Endothelial cell of umbilical vein (primary cell): Measurements from ENCODE around the gene B3GNT7. TPM values are rescaled to one million over a fixed set of nuclear protein-coding genes. Genes with fewer than 3 reads are reported as not detected.

Experiments
- BruUV-seq: library from RNA; stranded (reverse); fragments of 400-500 nt; replicated peaks from 2 replicates; lab custom pipeline; 2021; lab: Mats Ljungman, UMichigan
- CTCF ChIA-PET: fragments of 300-600, 350-600 bp; sonication (Branson Sonifier 250); formaldehyde crosslinking; loops from one replicate; lab custom pipeline; 2021; ENCODE audit warnings: antibody characterized with exemption, inconsistent platforms; lab: Charles Lee
- POLR2A ChIA-PET: fragments of 300-600, 350-600 bp; sonication (Branson Sonifier 250); formaldehyde crosslinking; loops from one replicate; lab custom pipeline; 2021; ENCODE audit warnings: antibody characterized with exemption, inconsistent platforms; lab: Charles Lee
- DNase-seq: peaks from one replicate; pipeline ENCODE4 v3.0.0-alpha.2; 2011; ENCODE audit warnings: low read depth, low spot score
- FAIRE-seq: peaks from 2 replicates; lab custom pipeline; 2011; peaks lifted over from hg19 to GRCh38; lab: Jason Lieb, UNC
- H2AFZ ChIP-seq: 2 replicates; pipeline ENCODE4 v1.6.0; 2012; ENCODE audit warnings: low read depth, low read length, control low read depth, inconsistent platforms
- H3K27ac ChIP-seq: 2 replicates; pipeline ENCODE4 v1.5.1; 2011; ENCODE audit warnings: low read depth, mild to moderate bottlenecking, control low read depth, low read length, moderate library complexity; ENCODE audit not compliant: insufficient read depth
- H3K27me3 ChIP-seq, 2 experiments: 2 replicates each; pipeline versions ENCODE4 v1.6.0 to v1.6.1; 2011; ENCODE audit warnings: low read length in 2 of 2, mixed read lengths in 1 of 2; ENCODE audit not compliant: control insufficient read depth in 2 of 2, insufficient read depth in 2 of 2
- H3K36me3 ChIP-seq, 2 experiments: 2 replicates in 1 of 2; 3 replicates in 1 of 2; pipeline ENCODE4 v1.5.1; 2011; ENCODE audit warnings: low read length in 2 of 2, mild to moderate bottlenecking in 1 of 2, moderate library complexity in 1 of 2; ENCODE audit not compliant: control insufficient read depth in 2 of 2, insufficient read depth in 2 of 2; ENCODE audit errors: extremely low read depth in 1 of 2
- H3K4me1 ChIP-seq: 3 replicates; pipeline ENCODE4 v1.5.1; 2011; ENCODE audit warnings: mild to moderate bottlenecking, low read length; ENCODE audit not compliant: control insufficient read depth, insufficient read depth; ENCODE audit errors: extremely low read depth
- H3K4me2 ChIP-seq: 2 replicates; pipeline ENCODE4 v1.6.1; 2011; ENCODE audit warnings: low read length, control low read depth, mixed read lengths; ENCODE audit not compliant: insufficient read depth
- H3K4me3 ChIP-seq, 3 experiments: fragments of 200-600 bp in 1 of 3; sonication (generic), shearing (Covaris generic) in 1 of 3; replicated peaks in 1 of 3; 2 replicates each; pipeline ENCODE4 v1.5.1; 2011 to 2016; ENCODE audit warnings: control low read depth in 3 of 3, low read length in 3 of 3, mild to moderate bottlenecking in 2 of 3, inconsistent platforms in 1 of 3, low read depth in 1 of 3, moderate library complexity in 1 of 3; ENCODE audit not compliant: insufficient read depth in 1 of 3
- H3K79me2 ChIP-seq: 2 replicates; pipeline ENCODE4 v1.6.0; 2012; ENCODE audit warnings: low read length, inconsistent platforms; ENCODE audit not compliant: control insufficient read depth, insufficient read depth
- H3K9ac ChIP-seq: replicated peaks from 2 replicates; pipeline ENCODE3; 2011; ENCODE audit warnings: low read length, control low read depth; ENCODE audit not compliant: insufficient read depth; ENCODE audit errors: extremely low read depth
- H3K9me1 ChIP-seq: replicated peaks from 3 replicates; pipeline ENCODE4 v1.6.0; 2011; ENCODE audit warnings: mild to moderate bottlenecking, low read length; ENCODE audit not compliant: control insufficient read depth, insufficient read depth; ENCODE audit errors: extremely low read depth
- H3K9me3 ChIP-seq: replicated peaks from 2 replicates; pipeline ENCODE4 v1.5.1; 2012; ENCODE audit warnings: low read length, inconsistent platforms; ENCODE audit not compliant: control insufficient read depth, insufficient read depth
- H4K20me1 ChIP-seq: replicated peaks from 2 replicates; pipeline ENCODE3; 2011; ENCODE audit warnings: mild to moderate bottlenecking, low read length; ENCODE audit not compliant: control insufficient read depth, insufficient read depth; ENCODE audit errors: extremely low read depth
- CTCF ChIP-seq, 2 donors: IDR thresholded peaks; 1 replicate in 1 of 2; 2 replicates in 1 of 2; pipeline ENCODE4 v1.5.1; 2011; ENCODE audit warnings: low read length in 2 of 2, mild to moderate bottlenecking in 2 of 2, moderate library complexity in 2 of 2, control low read depth in 1 of 2, inconsistent platforms in 1 of 2, low read depth in 1 of 2; ENCODE audit not compliant: insufficient read depth in 1 of 2; ENCODE audit errors: extremely low read depth in 1 of 2
- EZH2 ChIP-seq: IDR thresholded peaks from 2 replicates; pipeline ENCODE4 v1.6.1; 2012; ENCODE audit warnings: borderline replicate concordance, low read depth, mild to moderate bottlenecking, moderate library complexity, low read length, inconsistent platforms; ENCODE audit not compliant: severe bottlenecking
- FOS ChIP-seq: IDR thresholded peaks from 2 replicates; pipeline ENCODE4 v1.6.1; 2011; ENCODE audit warnings: mild to moderate bottlenecking, low read length, moderate library complexity, borderline replicate concordance; ENCODE audit not compliant: insufficient read depth
- GATA2 ChIP-seq: IDR thresholded peaks from 2 replicates; pipeline ENCODE4 v1.7.0; 2011; ENCODE audit warnings: low read depth, mild to moderate bottlenecking, moderate library complexity, mixed read lengths, low read length; ENCODE audit not compliant: insufficient read length, insufficient read depth
- JUN ChIP-seq: IDR thresholded peaks from 2 replicates; pipeline ENCODE4 v1.6.1; 2011; ENCODE audit warnings: borderline replicate concordance, low read depth; ENCODE audit not compliant: insufficient read length, insufficient read depth
- MAX ChIP-seq: IDR thresholded peaks from 2 replicates; pipeline ENCODE4 v1.6.1; 2011; ENCODE audit not compliant: insufficient read depth, insufficient read length
- MYC ChIP-seq: IDR thresholded peaks from one replicate; pipeline ENCODE4 v1.6.1; 2011; ENCODE audit warnings: mild to moderate bottlenecking, low read depth, low read length
- POLR2A ChIP-seq: IDR thresholded peaks from 2 replicates; pipeline ENCODE4 v1.6.1; 2012; ENCODE audit warnings: low read depth, mild to moderate bottlenecking, control low read depth, low read length
- POLR2AphosphoS5 ChIP-seq: IDR thresholded peaks from 2 replicates; pipeline ENCODE4 v1.6.1; 2012; ENCODE audit warnings: low read depth, mild to moderate bottlenecking, control low read depth, low read length, moderate library complexity; ENCODE audit not compliant: insufficient read depth
- dilution Hi-C: fragments of 300-500 bp; cut with MboI; formaldehyde crosslinking; loops from one replicate; pipeline ENCODE4 v1.15.0; 2019; ENCODE audit warnings: low sequenced_read_pairs; ENCODE audit not compliant: extremely low pct_ligation_motif_present
- intact Hi-C: fragments of 100-400 bp; cut with micrococcal nuclease; formaldehyde crosslinking; loops from one replicate; pipeline ENCODE4 v1.10.0; 2022
- polyA plus RNA-seq, 4 experiments: library from polyadenylated mRNA; depleted of rRNA in 3 of 4; stranded (reverse) in 3 of 4; unstranded in 1 of 4; fragments of >200 nt; gene quantifications; 2 replicates each; pipeline versions ENCODE4 v1.2.1 to v1.2.3, GENCODE V29; 2011 to 2012; ENCODE audit warnings: missing spikeins in 1 of 4
- total RNA-seq: library from RNA; stranded (reverse); gene quantifications from 2 replicates; pipeline ENCODE4 v1.2.3, GENCODE V29; 2021

The B3GNT7 gene
- total and polyA plus RNA-seq, 2 donors (not counting 3 experiments of a cell fraction or from before 2014, with no cell fraction given), result 0.39 to 1.2 TPM

- TF ChIP-seq MYC, result no peak
- no peak for TF ChIP-seq CTCF (IDR thresholded peaks at IDR 0.05; ENCODE audit: extremely low read depth in 1 of 2, insufficient read depth in 1 of 2, low read depth in 1 of 2, low read length in 2 of 2)
- TF ChIP-seq JUN, result no peak
- TF ChIP-seq MAX, result no peak
- H3K4me1 ChIP-seq, result peaks cover 3% of the 10 kb centered on the region
- no peak overlapping the region for H2AFZ ChIP-seq
- H3K4me2 ChIP-seq, result no peak overlapping the region
- no peak overlapping the region for H3K4me3 ChIP-seq
- no peaks in the 10 kb centered on the region for H3K9me3 ChIP-seq
- POLR2A ChIA-PET, result no interaction called here
- H3K27me3 ChIP-seq, result no peaks in the 10 kb centered on the region
- H3K9me1 ChIP-seq, result no peaks in the 10 kb centered on the region
- H4K20me1 ChIP-seq, result no peaks in the 10 kb centered on the region
- no peaks in the 10 kb centered on the region for H3K79me2 ChIP-seq
- CTCF ChIA-PET, result interaction anchor here (0.6 to 5.4 kb wide), 7 partner anchors 38 to 310 kb away, joined by 3 to 70 read pairs (median 10); no protein-coding TSS in a partner anchor
- no peak overlapping the region for H3K9ac ChIP-seq
- DNase-seq, result no peak
- no peak for FAIRE-seq
- H3K36me3 ChIP-seq, result no peaks in the 10 kb centered on the region
- intact Hi-C loops, result no loop called here
- dilution Hi-C loops, result no loop called here
- no peak overlapping the region for H3K27ac ChIP-seq
- BruUV-seq, result no TSS peak
Observed at GRCh38 chr2:231413921-231414476, 18.5 kb downstream of the B3GNT7 start.

- peak; percentile 61 for DNase-seq
- Histone ChIP-seq H3K27ac (no peak overlapping the region), H3K4me1 (peaks cover 3% of the 10 kb centered on the region), H3K36me3 (no peaks in the 10 kb centered on the region), H3K27me3 (no peaks in the 10 kb centered on the region), H3K79me2 (no peaks in the 10 kb centered on the region), H3K9ac (no peak overlapping the region), H4K20me1 (no peaks in the 10 kb centered on the region), H3K9me1 (no peaks in the 10 kb centered on the region), H3K9me3 (no peaks in the 10 kb centered on the region), H3K4me2 (no peak overlapping the region), H3K4me3 (no peak overlapping the region), H2AFZ (no peak overlapping the region)
- BruUV-seq, result no TSS peak
- ChIA-PET CTCF (interaction anchor here (0.7 to 2.4 kb wide), 9 partner anchors 9 to 311 kb away, joined by 3 to 11 read pairs (median 4); no protein-coding TSS in a partner anchor), POLR2A (no interaction called here)
- FAIRE-seq, result no peak
- no peak for TF ChIP-seq POLR2AphosphoS5
- TF ChIP-seq GATA2, result no peak
- no peak for TF ChIP-seq FOS
- TF ChIP-seq POLR2A, result no peak
- TF ChIP-seq EZH2, result no peak
- no peak for TF ChIP-seq JUN
- no peak for TF ChIP-seq MAX
- TF ChIP-seq MYC, result no peak
- TF ChIP-seq CTCF (IDR thresholded peaks at IDR 0.05; ENCODE audit: extremely low read depth in 1 of 2, insufficient read depth in 1 of 2, low read depth in 1 of 2, low read length in 2 of 2), result no peak
- intact Hi-C loops, result no loop called here
- dilution Hi-C loops, result no loop called here
Observed at GRCh38 chr2:231415029-231415428, 19.5 kb downstream of the B3GNT7 start.
